DMS53 (cell line): ENCODE results near the gene SIRT2.

ENCODE experiments used
- DNase-seq: peaks from one replicate; lab custom pipeline; 2025; lab: John Stamatoyannopoulos, UW

Gene SIRT2

GRCh38 chr19:38920602-38921419, 21.4 kb upstream of the SIRT2 start:
- no peak for DNase-seq

- no peak for DNase-seq
These were observed 20.6 kb upstream of the SIRT2 start for GRCh38 chr19:38919837-38920601.

GRCh38 chr19:38918526-38918925, 19.1 kb upstream of the SIRT2 start:
- no peak for DNase-seq

- DNase-seq, result peak; percentile 61
These were observed 18.6 kb upstream of the SIRT2 start for GRCh38 chr19:38917921-38918491.

GRCh38 chr19:38917516-38917915, 18.1 kb upstream of the SIRT2 start:
- DNase-seq, result no peak

- no peak for DNase-seq
These were observed 16.2 kb upstream of the SIRT2 start for GRCh38 chr19:38915329-38916321.

GRCh38 chr19:38913958-38914357, 14.5 kb upstream of the SIRT2 start:
- DNase-seq, result no peak

- no peak for DNase-seq
These were observed 13.4 kb upstream of the SIRT2 start for GRCh38 chr19:38912600-38913514.

GRCh38 chr19:38911388-38912001, 12.1 kb upstream of the SIRT2 start:
- no peak for DNase-seq

GRCh38 chr19:38910488-38910887, 11.1 kb upstream of the SIRT2 start:
- no peak for DNase-seq

GRCh38 chr19:38908911-38909310, 9.5 kb upstream of the SIRT2 start:
- DNase-seq, result no peak

GRCh38 chr19:38907670-38908069, 8.3 kb upstream of the SIRT2 start:
- no peak for DNase-seq

- DNase-seq, result no peak
These were observed 7.8 kb upstream of the SIRT2 start for GRCh38 chr19:38907227-38907626.

GRCh38 chr19:38905620-38906019, 6.2 kb upstream of the SIRT2 start:
- DNase-seq, result no peak

- no peak for DNase-seq
These were observed 5.4 kb upstream of the SIRT2 start for GRCh38 chr19:38904581-38905539.

- DNase-seq, result no peak
These were observed 2.3 kb upstream of the SIRT2 start for GRCh38 chr19:38901683-38902082.

- no peak for DNase-seq
These were observed 1.3 kb upstream of the SIRT2 start for GRCh38 chr19:38900743-38901190.

GRCh38 chr19:38900202-38900629, 798 bp upstream of the SIRT2 start:
- DNase-seq, result no peak
